Liver (tissue), 9 donors: ENCODE results near the gene RAB23. TPM values are rescaled to one million over a fixed set of nuclear protein-coding genes. Genes with fewer than 3 reads are reported as not detected.

Experiments used
- DNase-seq: peaks from one replicate; pipeline ENCODE4 v3.0.0-alpha.2; 2017; ENCODE audit warnings: low spot score
- H3K27ac ChIP-seq, 2 donors: one replicate each; pipeline ENCODE4 v1.7.0; 2013; ENCODE audit warnings: inconsistent platforms in 2 of 2, low read length in 2 of 2, control low read depth in 1 of 2, low read depth in 1 of 2, mild to moderate bottlenecking in 1 of 2
- H3K27me3 ChIP-seq, 4 donors: one replicate each; pipeline versions ENCODE4 v1.6.1 to v1.7.0; 2013; ENCODE audit warnings: low read length in 3 of 4, inconsistent platforms in 1 of 4, mild to moderate bottlenecking in 1 of 4, moderate library complexity in 1 of 4; ENCODE audit not compliant: control insufficient read depth in 4 of 4, insufficient read depth in 4 of 4
- H3K36me3 ChIP-seq, 4 donors: one replicate each; pipeline versions ENCODE4 v1.6.1 to v1.7.0; 2013; ENCODE audit warnings: low read length in 3 of 4, mild to moderate bottlenecking in 3 of 4, low read depth in 1 of 4, moderate library complexity in 1 of 4; ENCODE audit not compliant: control insufficient read depth in 4 of 4, insufficient read depth in 3 of 4
- H3K4me1 ChIP-seq, 4 donors: one replicate each; pipeline versions ENCODE4 v1.6.1 to v1.7.0; 2013; ENCODE audit warnings: low read length in 3 of 4, mild to moderate bottlenecking in 3 of 4, moderate library complexity in 1 of 4; ENCODE audit not compliant: control insufficient read depth in 4 of 4, insufficient read depth in 4 of 4
- H3K4me3 ChIP-seq, 3 donors: one replicate each; pipeline versions ENCODE4 v1.6.1 to v1.7.0; 2013; ENCODE audit warnings: low read length in 3 of 3, control low read depth in 1 of 3, low read depth in 1 of 3, mild to moderate bottlenecking in 1 of 3
- H3K9ac ChIP-seq, 2 donors: one replicate each; pipeline ENCODE4 v1.7.0; 2013; ENCODE audit warnings: low read length in 2 of 2, mild to moderate bottlenecking in 2 of 2, moderate library complexity in 2 of 2, control low read depth in 1 of 2, low read depth in 1 of 2
- H3K9me3 ChIP-seq, 4 donors: one replicate each; pipeline versions ENCODE4 v1.6.1 to v1.7.0; 2013; ENCODE audit warnings: low read length in 3 of 4; ENCODE audit not compliant: control insufficient read depth in 4 of 4
- FOXA1 ChIP-seq: IDR thresholded peaks from 2 replicates; pipeline ENCODE4 v1.6.1; 2016; ENCODE audit warnings: antibody characterized with exemption
- FOXA2 ChIP-seq: IDR thresholded peaks from 2 replicates; pipeline ENCODE4 v1.6.1; 2016; ENCODE audit warnings: antibody characterized with exemption
- GABPA ChIP-seq, 2 donors: IDR thresholded peaks in 1 of 2; conservative IDR thresholded peaks in 1 of 2; 2 replicates each; pipeline ENCODE4 v1.6.1; 2016; ENCODE audit warnings: antibody characterized with exemption in 2 of 2, mild to moderate bottlenecking in 1 of 2, moderate library complexity in 1 of 2
- HNF4A ChIP-seq, 2 donors: conservative IDR thresholded peaks; 2 replicates each; pipeline ENCODE4 v1.6.1; 2016; ENCODE audit warnings: antibody characterized with exemption in 2 of 2, mild to moderate bottlenecking in 2 of 2
- HNF4G ChIP-seq: IDR thresholded peaks from 2 replicates; pipeline ENCODE4 v1.6.1; 2016; ENCODE audit warnings: antibody characterized with exemption
- RAD21 ChIP-seq, 2 donors: IDR thresholded peaks; 2 replicates each; pipeline ENCODE4 v1.6.1; 2016; ENCODE audit warnings: antibody characterized with exemption in 2 of 2, mild to moderate bottlenecking in 2 of 2
- SP1 ChIP-seq: IDR thresholded peaks from 2 replicates; pipeline ENCODE4 v1.6.1; 2018; ENCODE audit warnings: antibody characterized with exemption, mild to moderate bottlenecking
- TAF1 ChIP-seq: conservative IDR thresholded peaks from 2 replicates; pipeline ENCODE4 v1.6.1; 2016; ENCODE audit warnings: antibody characterized with exemption, mild to moderate bottlenecking
- YY1 ChIP-seq: IDR thresholded peaks from 2 replicates; pipeline ENCODE4 v1.6.1; 2016; ENCODE audit warnings: antibody characterized with exemption, mild to moderate bottlenecking
- WGBS: extraction: QIAGEN DNeasy Blood & Tissue Kit; methylation state at CpG from one replicate; pipeline ENCODE4 v1.1.7; 2013; 5-methylcytosine and 5-hydroxymethylcytosine counted together
- polyA plus RNA-seq, 2 donors: library from polyadenylated mRNA; stranded (reverse) in 1 of 2; unstranded in 1 of 2; fragments of 200-250 nt in 1 of 2; fragments of >200 nt in 1 of 2; fragmentation: Nextera tagmentation in 1 of 2; extraction: Ambion mirVana in 1 of 2; gene quantifications; one replicate each; pipeline versions ENCODE4 v1.2.1 to v1.2.3, GENCODE V29; 2013 to 2015
- total RNA-seq, 2 donors: library from RNA; depleted of rRNA; stranded (reverse); fragments of >200 nt; gene quantifications; one replicate each; pipeline ENCODE4 v1.2.3, GENCODE V29; 2014
- TF ChIP-seq, protein P1 (sequence below): fragments of 150-350 bp; IDR thresholded peaks from 2 replicates; pipeline ENCODE4 v1.5.1; 2017; ENCODE audit warnings: improper control_type of control experiment, low read depth, low read length; ENCODE audit not compliant: missing input control
- TF ChIP-seq, protein P2 (sequence below): IDR thresholded peaks from 2 replicates; pipeline ENCODE4 v1.6.1; 2016; ENCODE audit warnings: antibody characterized with exemption
- TF ChIP-seq, protein P3 (sequence below): IDR thresholded peaks from 2 replicates; pipeline ENCODE4 v1.6.1; 2016; ENCODE audit warnings: antibody characterized with exemption
- donor health status: healthy.
- donor health status: healthy.
- donor health status: healthy.
- donor health status: healthy.
- donor health status: healthy.

Gene RAB23
- total and polyA plus RNA-seq, 4 donors: 0.60 to 4.3 (median 2.4) TPM

DNA sequence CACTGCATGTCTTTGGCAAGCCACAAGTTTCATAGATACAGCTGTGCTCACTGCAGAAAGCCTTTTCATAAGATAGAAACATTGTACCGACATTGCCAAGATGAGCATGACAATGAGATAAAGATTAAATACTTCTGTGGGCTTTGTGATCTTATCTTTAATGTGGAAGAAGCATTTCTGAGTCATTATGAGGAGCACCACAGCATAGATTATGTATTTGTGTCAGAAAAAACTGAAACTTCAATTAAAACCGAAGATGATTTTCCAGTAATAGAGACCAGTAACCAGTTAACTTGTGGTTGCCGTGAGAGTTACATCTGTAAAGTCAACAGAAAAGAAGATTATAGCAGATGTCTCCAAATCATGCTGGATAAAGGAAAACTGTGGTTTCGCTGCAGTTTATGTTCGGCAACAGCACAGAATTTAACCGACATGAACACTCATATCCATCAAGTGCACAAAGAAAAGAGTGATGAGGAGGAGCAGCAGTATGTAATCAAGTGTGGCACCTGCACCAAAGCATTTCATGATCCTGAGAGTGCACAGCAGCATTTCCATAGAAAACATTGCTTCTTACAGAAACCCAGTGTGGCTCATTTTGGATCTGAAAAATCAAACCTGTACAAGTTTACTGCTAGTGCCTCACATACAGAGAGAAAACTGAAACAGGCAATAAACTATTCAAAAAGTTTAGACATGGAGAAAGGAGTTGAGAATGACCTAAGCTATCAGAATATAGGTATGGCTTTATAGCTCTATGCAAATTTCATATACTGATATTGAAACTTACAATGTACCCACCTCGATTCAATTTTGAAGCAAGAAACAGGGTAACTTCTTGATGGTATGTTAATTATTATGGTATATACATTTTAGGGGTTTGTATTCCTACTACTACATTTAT lies 73.9 kb downstream of the RAB23 start:
- Histone ChIP-seq H3K27me3 (no peaks in the 10 kb centered on the region), H3K4me1 (no peaks in the 10 kb centered on the region), H3K9ac (no peak overlapping the region), H3K4me3 (no peak overlapping the region), H3K36me3 (peaks cover 1 to 39% (median 31%) of the 10 kb centered on the region in 4 donors), H3K9me3 (no peaks in the 10 kb centered on the region), H3K27ac (no peak overlapping the region)
- no peak for DNase-seq
- 90% methylated on average over 7 of the region's 7 CpGs for WGBS
- TF ChIP-seq, protein P1, sequence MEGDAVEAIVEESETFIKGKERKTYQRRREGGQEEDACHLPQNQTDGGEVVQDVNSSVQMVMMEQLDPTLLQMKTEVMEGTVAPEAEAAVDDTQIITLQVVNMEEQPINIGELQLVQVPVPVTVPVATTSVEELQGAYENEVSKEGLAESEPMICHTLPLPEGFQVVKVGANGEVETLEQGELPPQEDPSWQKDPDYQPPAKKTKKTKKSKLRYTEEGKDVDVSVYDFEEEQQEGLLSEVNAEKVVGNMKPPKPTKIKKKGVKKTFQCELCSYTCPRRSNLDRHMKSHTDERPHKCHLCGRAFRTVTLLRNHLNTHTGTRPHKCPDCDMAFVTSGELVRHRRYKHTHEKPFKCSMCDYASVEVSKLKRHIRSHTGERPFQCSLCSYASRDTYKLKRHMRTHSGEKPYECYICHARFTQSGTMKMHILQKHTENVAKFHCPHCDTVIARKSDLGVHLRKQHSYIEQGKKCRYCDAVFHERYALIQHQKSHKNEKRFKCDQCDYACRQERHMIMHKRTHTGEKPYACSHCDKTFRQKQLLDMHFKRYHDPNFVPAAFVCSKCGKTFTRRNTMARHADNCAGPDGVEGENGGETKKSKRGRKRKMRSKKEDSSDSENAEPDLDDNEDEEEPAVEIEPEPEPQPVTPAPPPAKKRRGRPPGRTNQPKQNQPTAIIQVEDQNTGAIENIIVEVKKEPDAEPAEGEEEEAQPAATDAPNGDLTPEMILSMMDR: no peak
- TF ChIP-seq FOXA2: no peak
- TF ChIP-seq, protein P2, sequence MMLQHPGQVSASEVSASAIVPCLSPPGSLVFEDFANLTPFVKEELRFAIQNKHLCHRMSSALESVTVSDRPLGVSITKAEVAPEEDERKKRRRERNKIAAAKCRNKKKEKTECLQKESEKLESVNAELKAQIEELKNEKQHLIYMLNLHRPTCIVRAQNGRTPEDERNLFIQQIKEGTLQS: no peak
- no peak for TF ChIP-seq YY1
- TF ChIP-seq HNF4G: no peak
- TF ChIP-seq FOXA1: no peak

DNA sequence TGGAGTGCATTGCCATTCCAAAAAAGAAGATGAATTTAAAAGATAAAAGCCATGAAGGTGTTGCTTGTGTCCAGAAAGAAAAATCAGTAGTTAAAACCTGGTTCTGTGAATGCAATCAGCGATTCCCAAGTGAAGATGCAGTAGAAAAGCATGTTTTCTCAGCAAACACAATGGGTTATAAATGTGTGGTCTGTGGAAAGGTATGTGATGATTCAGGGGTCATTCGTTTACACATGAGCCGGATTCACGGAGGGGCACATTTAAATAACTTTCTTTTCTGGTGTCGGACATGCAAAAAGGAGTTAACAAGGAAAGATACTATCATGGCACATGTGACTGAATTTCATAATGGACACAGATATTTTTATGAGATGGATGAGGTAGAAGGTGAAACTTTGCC lies 74.7 kb downstream of the RAB23 start:
- H3K36me3 ChIP-seq: peaks cover 1 to 33% (median 28%) of the 10 kb centered on the region in 4 donors
- no peak overlapping the region for H3K9ac ChIP-seq
- 98% methylated on average over 5 of the region's 5 CpGs for WGBS
- H3K27ac ChIP-seq: no peak overlapping the region
- no peak for DNase-seq
- no peak overlapping the region for H3K4me3 ChIP-seq
- no peaks in the 10 kb centered on the region for H3K9me3 ChIP-seq
- TF ChIP-seq, protein P1: no peak
- TF ChIP-seq RAD21 (IDR thresholded peaks at IDR 0.05) (no peak), TAF1 (no peak), SP1 (no peak), GABPA (IDR thresholded peaks at IDR 0.05 in 1 of 2, conservative IDR thresholded peaks at IDR 0.05 in 1 of 2) (no peak), YY1 (no peak), HNF4A (conservative IDR thresholded peaks at IDR 0.05) (no peak), HNF4G (no peak), FOXA2 (no peak)
- TF ChIP-seq, protein P2: no peak
- TF ChIP-seq, protein P3, sequence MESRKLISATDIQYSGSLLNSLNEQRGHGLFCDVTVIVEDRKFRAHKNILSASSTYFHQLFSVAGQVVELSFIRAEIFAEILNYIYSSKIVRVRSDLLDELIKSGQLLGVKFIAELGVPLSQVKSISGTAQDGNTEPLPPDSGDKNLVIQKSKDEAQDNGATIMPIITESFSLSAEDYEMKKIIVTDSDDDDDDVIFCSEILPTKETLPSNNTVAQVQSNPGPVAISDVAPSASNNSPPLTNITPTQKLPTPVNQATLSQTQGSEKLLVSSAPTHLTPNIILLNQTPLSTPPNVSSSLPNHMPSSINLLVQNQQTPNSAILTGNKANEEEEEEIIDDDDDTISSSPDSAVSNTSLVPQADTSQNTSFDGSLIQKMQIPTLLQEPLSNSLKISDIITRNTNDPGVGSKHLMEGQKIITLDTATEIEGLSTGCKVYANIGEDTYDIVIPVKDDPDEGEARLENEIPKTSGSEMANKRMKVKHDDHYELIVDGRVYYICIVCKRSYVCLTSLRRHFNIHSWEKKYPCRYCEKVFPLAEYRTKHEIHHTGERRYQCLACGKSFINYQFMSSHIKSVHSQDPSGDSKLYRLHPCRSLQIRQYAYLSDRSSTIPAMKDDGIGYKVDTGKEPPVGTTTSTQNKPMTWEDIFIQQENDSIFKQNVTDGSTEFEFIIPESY: no peak
- H3K27me3 ChIP-seq: no peaks in the 10 kb centered on the region
- no peaks in the 10 kb centered on the region for H3K4me1 ChIP-seq
